DMS 273 (cell line): ENCODE results near the gene GNA12.

ENCODE experiments used
- DNase-seq: peaks from one replicate; lab custom pipeline; 2025; ENCODE audit not compliant: unreplicated experiment; lab: John Stamatoyannopoulos, UW

GNA12 gene

DNA sequence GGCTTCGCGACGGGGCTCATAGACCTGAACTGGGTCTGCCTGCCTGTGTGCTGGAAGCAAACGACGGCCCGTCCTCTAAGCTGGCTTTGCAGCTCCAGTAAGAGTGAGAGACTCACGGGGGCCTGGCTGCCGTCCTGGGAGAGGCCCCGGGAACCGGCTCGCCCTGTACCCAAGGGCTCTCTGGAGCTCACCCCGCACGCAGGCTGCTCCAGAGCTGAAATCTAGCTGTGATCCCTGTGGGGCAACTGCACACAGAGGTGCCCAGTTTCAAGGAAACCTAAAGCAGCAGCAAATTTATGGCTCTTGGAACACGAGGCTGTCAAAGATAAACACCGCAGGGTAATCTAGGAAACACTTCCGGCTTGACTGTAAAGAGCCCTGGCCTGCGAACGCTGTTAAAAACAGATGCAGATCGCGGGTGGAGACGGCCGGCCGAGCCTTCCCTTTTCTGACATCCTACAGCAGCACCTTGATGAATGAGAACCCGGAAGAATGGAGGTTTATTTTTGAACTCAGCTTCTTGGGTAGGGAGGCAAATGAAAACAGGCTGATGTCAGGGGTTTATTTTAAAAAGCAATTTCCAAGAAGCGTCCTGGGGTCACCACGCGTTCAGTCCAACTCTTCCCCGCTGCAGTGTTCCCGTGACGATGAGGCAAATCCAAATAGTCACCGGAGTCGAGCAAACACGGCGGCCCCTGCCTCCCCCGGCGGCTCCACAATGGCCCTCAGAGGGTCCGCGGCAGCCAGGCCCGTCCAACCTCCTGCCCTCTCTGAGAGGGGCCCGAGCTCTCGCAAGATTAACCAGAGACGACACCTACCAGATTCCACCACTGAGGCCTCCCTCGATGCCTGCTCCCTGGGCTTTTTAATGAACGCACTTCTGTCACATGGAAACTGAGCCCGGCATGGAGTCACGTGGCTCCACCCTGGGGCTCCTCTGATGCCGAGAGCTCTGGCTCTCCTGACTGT is 126.5 kb downstream of the GNA12 start:
- DNase-seq: no peak

DNA sequence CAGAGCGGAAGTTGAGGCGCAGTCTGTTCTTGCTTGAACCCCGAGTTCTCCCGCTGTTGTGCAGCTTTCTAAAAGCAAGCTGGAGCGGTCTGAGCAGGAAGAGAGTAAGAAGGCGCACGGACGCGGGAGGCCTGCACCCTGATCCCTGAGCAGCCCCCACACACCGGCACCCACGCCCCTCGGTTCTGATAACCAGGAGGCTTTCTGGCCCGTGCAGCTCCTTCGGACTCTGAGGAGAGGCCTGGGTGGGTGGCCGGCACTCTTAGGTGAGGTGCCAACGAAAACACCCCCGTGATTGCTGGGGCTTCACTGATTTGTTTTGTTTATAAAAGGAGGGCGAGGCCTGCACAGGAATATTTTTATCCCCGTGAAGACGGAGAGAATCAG is 127.2 kb downstream of the GNA12 start:
- no peak for DNase-seq

DNA sequence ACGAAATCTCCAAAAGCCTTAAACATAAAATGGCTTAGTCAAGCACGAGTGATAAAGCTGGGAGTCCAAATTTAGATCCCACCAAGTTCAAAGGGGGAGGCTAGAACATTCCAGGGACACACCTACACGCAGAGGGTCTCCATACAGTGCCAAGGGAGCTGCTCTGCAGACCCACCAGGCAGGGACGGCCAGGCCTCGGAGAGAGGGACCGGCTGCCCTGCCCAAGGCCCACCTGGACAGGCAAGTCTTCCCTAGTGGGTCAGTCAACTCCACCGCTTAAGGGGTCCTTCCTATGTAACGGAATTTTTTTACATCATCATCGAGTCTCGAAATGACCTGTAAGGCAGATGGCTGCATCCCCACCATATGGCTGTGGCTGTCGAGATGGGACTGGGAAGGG is 127.6 kb downstream of the GNA12 start:
- no peak for DNase-seq

DNA sequence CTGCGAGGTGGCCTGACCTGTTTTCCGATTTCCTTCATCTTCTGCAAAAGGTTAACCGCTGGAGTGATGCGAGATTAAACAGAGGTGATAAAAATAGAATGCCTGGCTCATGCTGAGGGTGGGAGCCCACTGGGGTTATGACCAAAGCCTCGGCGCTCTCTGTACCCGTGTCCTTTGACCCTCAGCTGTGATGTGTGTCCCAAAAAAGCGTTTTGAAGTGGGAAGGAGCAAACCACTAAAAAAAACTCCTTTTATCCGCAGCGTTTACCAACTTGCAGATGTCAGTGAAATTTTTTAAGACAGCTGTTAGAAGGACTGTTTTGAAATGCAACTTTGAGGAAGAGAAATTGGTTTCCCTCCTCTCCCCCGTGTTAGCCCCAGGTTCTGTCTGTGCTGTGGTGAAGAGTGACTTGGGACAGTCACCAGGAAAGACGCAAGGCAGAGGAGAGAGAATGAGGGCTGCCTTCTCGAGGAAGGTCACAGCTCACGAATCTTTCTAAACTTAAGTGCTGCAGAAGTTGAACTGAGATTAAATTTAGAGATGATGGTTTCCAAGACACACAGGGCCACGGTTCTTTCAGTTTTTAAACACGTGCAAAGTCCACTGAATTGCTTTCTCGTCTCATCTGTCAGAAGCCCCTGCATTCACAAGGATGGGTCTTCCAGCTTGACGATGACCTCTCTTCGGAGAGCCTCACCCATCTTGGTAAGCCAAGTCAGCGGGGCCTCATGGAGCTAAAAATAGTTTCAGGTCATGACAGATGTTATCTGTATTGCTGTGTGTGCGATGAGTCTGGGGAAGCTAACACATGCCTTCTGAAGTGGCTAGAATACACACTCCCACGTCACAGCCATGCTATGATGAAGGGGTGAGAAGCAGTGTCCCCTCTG is 128.5 kb downstream of the GNA12 start:
- DNase-seq: no peak

DNA sequence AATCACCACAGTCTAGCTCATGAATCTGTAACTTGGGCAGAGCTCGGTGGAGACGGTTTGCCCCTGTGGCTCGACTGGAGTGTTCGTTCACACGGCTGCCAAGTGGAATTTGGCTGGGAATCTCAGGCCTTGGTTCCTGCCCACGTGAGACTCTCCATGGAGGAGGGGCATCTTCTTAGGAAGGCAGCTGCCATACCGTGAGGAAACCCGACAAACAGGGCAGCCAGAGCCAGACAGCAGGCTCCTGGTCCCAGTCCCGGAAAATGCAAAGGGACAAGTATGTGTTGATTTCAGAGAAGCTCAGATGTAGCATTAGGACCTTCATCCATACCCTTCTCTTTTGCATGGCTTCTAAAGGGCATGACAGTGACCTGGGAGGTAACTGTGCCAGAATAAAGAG is 129.5 kb downstream of the GNA12 start:
- no peak for DNase-seq

DNA sequence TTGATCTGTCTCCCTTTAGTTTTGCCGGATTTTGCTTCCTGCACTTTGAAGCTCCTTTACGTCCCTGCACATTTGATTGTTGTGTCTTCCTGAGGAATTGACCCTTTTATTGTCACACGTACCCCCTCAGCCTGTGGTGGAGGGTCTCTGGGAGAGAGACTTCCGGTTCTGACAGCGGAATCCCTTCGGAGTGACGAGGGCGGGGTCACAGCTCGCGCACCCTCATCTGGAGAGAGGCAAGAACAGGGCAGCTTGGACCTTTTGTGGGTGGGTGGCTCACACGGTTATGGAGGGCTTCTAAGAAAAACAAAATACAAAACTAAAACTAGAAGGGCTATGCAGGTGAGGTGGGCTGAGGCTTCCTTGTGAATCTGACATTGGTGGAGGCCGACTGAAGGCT is 130.1 kb downstream of the GNA12 start:
- no peak for DNase-seq

DNA sequence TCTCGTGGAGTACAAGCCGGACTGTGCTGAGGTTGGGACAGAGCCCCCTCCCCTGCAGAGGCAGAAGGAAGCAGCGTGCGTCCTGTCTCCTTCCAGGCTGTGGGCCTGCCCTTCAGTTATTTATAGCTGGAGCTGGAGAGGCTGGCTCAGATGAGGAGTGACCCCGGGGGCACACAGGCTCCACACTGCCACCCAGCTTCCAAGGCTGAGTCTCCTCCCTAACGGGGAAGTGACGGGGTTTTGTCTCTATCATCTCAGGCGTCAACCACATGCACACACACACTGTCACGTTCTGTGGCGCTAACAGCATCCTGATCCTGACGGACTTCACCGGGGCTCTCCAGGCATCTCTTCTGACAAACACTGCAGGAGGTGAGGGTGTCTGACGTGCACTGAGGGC is 130.7 kb downstream of the GNA12 start:
- DNase-seq: no peak

DNA sequence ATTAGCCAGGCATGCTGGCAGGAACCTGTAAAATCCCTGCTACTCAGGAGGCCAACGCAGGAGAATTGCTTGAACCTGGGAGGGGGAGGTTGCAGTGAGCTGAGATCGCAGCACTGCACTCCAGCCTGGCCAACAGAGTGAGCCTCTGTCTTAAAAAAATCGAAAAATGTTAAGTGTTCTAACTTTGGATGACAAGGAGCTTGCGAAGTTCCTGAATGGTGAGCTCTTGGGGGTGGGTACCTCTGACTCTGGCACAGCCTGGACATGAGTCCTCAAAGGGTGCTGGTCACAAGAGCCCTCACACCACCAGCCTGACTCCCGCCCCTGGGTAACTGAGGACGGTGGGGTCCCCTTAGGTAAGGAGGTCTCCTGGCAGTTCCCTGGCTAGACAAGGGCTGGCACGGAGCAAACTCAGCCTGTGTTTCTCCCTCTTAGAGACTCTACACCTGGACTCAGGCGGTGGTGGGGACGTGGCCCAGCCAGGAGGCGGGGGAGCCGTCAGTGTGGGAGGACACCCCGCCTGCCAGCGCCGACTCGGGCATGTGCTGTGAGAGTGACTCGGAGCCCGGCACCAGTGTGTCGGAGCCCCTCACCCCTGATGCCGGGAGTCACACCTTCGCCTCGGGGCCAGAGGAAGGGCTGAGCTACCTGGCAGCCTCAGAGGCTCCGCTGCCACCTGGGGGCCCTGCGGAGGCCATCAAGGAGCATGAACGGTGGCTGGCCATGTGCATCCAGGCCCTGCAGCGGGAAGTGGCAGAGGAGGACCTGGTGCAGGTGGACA is 132.0 kb downstream of the GNA12 start:
- DNase-seq: no peak

DNA sequence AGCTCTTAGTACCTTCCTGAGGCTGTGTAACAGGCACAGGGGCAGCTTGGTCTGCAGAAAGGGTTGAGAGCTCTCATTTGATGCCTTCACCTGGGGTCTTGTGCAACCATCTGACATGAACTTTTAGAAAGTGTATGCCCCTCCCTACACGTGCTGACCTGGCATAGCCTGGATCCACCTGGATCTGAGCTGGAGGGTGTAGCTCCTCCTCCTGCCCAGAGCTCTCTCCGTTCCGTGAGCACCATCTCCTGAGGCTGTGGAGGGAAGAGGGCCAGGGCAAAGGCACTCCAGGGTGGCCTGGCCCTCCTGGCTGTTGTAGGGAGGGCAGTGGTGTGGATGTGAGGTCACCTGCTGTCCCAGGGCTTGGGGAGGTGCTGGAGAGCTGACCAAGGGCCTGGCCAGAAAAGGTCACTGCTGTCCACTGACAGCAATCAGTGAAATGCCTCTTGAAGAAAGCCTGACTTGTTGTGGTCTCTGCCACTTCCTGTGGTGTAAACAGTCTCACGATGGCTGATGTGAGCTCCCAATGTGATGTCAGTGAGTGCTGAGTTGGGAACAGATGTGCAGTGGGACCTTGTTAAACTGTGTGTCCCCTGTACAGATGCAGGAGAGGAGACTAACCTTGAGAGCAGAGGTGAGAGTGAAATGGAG is 133.1 kb downstream of the GNA12 start:
- DNase-seq: no peak

DNA sequence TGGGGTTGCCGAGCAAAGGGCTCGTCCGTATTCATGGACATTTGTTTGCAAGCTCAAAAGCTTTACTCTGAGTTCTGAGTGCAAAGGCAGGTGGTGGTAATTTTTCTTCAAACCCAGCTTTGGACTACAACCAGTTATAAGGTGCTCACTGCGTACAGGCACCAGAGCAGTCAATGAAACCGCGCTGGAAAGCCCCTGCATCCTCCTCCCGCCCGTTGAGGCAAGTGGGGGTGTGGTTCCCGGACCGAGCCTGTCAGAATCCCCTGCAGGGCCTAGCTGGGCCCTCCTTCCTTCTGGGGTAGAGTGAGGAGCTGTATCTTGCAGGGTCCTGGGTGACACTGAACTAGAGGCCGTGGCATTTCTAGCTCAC is 133.8 kb downstream of the GNA12 start:
- DNase-seq: no peak

DNA sequence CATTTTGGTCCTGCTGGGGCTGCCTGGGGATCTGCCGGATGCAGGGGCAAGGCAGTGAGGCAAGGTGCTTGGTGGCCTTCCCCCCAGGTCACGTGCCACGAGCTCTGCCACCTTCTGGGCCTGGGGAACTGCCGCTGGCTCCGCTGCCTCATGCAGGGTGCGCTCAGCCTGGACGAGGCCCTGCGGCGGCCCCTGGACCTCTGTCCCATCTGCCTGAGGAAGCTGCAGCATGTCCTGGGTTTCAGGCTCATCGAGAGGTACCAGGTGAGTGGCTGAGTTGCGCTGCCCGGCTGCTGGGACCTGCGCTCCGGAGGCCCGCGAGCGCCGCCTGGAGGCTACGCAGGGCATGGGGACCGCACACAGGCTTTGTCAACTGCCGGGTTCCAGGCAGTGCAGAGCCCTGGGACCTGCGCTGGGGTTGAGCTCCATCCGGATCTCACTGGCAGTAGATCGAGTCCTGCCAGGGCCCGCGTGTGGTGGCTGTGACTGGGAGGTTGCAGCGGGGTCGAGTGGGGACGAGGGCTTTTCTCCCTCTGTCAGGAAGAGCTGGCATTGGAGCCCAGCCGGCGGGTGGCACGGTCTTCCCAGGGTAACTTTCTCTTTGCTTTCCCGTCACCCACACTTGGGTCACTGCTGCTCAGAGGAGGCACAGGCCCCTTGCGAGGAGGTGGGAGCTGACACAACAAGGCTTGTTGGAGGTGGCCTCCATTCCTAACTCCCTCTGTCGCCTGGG is 134.4 kb downstream of the GNA12 start:
- peak; percentile 89 for DNase-seq

DNA sequence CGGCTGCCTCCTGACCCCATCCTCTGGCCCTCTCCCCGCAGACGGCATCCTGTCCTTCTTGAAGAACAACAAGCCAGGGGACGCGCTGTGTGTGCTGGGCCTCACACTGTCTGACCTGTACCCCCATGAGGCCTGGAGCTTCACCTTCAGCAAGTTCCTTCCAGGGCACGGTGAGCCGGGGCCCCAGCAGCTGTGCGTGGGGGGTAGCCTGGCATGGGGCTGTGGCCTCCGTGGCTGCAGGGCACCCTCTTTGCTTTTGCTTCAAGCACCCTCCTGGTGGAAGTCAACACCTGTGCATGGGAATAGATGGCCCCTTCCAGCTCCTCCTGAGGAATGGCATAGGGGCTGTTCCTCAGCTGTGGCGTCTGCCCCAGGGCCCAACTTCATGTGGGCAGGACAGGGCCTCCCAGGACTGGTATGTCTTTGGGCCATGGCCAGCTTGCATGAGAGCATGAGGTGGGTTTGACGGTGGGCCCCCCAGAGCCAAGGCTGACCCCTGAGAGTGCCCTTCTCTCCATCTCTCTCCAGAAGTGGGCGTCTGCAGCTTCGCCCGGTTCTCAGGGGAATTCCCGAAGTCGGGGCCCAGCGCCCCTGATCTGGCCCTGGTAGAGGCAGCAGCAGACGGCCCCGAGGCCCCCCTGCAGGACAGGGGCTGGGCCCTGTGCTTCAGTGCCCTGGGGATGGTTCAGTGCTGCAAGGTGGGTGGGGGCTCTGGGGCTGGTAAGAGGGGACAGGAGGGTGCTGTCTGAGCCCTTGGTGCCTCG is 135.4 kb downstream of the GNA12 start:
- no peak for DNase-seq

DNA sequence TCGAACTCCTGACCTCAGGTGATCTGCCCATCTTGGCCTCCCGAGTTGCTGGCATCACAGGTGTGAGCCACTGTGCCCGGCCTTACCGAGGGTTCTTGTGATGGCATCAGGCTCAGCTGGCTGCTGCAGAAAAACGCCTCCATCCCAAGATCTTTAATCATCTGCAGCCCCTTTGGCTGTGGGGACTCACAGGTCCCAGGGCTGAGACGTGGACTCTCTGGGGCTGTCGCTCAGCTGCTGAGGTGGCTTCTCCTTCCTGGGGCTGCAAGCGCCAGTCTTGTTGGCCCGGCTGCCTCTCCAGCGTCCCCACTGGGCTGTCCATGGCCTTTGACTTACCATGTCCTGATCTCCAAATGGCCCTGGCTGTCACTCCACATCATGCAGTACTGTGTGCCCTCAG is 136.1 kb downstream of the GNA12 start:
- DNase-seq: no peak

DNA sequence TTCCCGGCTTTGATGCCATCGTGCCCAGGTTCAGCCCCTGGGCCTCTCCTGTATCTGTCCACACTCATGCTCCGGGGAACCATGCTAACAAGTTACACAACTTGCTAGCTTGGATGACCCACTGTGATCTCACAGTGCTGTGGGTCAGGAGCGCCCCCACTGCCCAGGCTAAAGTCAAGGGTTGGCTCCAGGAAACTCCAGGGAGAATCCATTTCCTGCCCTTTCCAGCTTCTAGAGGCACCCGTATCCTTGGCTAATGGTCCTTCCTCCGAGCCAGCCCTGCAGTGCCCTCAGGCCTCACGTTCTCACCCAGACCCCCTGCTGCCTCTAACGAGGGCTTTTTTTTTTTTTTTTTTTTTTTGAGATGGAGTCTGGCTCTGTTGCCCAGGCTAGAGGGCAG is 136.6 kb downstream of the GNA12 start:
- no peak for DNase-seq

DNA sequence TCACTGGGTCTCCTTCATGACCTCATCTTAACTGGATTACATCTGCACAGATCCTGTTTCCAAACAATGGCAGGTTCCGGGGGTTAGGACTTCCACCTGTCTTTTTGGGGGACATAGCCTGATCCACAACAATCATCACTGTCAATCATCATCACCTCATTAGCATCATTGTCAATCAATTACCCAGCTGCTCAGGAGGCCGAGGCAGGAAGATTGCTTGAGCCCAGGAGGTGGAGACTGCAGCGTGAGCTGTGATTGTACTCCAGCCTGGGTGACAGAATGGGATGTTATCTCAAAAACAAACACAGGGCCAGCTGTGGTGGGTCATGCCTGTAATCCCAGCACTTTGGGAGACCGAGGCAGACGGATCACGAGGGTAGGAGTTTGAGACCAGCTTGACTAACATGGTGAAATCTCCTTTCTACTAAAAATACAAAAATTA is 137.4 kb downstream of the GNA12 start:
- DNase-seq: no peak

DNA sequence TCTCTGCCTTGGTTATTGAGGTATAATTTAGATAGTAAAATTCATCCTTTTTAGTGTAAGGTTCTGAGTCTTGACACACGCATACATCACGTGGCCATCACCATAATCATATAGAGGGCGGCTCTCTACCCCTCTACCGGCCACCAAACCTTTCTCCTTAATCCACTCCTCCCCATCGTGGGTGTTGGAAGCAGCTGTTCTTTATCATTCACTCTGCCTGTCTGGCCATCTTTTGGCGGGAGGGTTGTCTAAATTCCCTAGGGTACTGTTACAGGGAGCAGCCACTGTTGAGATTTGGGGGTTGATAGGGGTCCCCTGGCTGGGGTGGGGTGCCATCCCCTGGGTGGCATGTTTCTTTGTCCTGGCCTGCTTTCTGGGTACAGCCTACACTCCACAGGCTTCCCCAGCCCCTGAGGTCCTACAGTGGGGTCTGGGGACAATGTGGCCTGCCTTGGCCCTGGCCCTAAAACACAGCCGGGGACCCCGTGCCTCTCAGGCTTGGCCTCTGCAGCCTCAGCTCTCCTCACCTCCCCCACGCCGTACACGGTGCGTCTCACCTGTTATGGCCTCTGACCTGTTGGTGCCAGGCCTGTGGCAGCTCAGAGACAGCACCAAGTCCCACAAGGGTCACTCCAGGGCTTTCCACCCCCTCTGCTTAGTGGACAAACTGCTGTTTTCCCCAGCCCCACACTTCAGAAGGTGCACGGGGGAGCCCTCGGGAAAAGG is 138.6 kb downstream of the GNA12 start:
- DNase-seq: no peak

DNA sequence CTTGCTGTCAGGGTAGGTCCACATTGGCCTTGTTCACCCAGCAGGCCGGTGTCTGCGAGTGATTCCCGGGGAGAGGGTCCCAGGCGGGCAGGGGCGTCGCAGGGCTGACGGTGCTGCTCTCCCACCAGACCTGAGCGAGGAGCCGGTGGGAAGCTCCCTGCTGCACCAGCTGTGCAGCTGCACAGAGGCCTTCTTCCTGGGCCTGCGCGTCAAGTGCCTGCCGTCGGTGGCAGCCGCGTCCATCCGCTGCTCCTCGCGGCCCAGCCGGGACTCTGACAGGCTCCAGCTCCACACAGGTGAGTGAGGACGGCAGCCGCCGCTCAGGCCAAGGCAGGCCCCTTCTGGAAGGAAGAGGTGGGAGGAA is 141.5 kb downstream of the GNA12 start:
- no peak for DNase-seq

DNA sequence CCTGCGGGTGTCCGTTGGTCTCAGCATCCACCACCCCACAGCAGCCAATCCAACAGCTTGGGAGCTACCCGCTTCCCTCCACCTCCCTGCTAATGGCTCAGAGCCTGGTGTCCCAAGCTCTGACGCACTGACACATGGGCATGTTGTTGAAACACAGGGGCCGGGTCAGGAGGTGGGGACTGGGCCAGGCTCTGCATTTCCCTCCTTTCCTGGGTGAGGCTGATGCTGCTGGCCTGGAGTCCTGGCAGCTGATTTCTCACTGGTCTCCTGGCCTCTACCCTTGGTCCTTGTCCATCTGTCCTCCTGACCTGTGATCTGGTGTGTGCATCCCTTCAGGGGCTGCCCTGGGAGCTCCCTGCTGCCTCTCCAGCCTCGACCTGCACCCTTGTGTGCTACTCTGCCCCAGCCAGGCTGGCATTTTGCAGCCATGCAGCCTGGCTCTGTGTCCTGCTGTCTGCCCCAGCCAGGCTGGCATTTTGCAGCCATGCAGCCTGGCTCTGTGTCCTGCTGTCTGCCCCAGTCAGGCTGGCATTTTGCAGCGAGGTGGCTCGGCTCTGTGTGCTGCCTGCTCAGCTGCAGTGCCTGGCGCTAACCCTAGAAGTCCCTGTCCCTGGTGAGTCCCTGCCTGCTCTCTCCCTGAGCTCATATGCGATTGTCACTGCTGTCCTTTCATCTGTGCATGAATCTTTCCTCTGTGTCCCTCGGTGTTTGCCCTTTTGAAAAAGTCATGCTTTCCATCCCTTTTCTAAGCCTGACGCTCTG is 142.1 kb downstream of the GNA12 start:
- DNase-seq: peak; percentile 39
